CD4-positive, alpha-beta T cell treated with Interferon alpha-2 for 1 hour (primary cell): ENCODE results near the gene PRKD2.
A peak's percentile ranks its signal among the peaks of the same experiment; 100 is the strongest.
"Not testable (repeated sequence)": the region's sequence is repeated elsewhere in the genome, so short reads cannot be mapped to it uniquely, and the experiment has no call there.

Experiments used
- DNase-seq, 2 donors: peaks; one replicate each; pipeline ENCODE4 v3.0.0-alpha.2; 2020 to 2022

PRKD2 gene

DNA sequence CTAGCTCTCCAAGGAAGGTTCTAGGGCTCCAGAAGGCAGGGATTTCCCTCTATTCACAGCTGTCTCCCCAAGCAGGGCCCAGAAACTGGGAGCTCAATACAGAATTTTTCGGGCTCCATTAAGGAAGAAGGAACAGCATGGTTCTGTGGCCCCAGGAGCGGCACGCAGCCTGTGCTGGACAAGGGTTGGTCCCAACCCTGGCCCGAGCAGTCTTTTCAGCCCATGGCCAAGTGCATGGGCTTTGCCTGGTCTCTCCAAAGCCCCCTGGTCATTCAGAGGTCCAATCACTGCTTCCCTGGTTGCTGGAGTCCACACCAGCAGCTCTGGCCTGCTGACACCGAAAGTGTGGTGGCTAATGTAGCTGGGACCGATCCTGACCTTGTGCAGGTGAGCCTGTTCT lies 6.6 kb upstream of the PRKD2 start:
- DNase-seq: no peak

DNA sequence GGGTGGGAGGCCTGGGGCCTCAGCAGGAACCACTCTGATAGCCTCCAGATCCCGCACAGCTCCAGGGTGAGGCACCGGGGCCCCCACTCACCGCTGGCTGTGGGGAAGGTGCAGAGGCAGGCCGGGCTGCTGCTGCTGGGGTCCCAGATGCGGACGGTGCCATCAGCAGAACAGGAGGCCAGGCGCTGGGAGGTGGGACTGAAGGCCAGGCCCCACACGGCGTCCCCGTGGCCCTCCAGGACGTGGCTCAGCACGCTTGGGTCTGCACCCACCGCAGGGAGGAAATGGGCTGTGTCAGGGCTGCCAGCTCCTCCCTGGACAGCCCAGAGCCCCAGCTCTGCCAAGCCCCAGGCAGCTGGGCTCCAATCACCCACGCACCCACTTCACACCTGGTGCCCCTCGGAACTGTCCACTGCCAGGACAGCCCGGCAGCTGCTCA lies 6.1 kb upstream of the PRKD2 start:
- DNase-seq: no peak

DNA sequence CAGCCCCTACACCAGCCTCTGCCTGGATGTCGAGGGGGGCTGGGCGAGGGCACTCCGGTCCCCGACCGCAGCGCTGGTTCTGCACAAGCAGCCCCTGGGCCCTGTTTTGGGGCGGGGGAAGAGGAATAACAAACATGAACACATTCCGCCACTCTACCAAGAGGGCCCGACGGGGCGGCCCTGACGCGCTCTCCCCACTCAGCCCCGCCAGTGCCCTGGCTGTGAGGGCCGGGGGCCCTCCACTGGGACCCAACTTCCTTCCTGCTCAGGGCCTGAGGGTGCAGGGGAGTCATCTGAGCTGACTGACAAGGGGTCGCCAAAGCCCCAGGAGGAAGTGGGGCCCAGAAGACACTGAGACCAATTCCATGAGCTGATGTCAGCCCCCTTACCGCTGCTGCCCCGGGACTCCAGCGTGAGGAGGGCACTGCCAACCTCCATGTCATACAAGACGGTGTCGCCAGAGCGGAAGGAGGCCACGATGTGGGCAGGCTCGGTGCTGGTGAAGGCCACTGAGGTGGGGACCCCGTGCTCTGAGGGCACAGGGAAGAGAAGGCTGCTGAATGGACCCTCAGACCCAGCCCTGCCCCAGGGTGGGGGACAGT lies 5.6 kb upstream of the PRKD2 start:
- DNase-seq: no peak

DNA sequence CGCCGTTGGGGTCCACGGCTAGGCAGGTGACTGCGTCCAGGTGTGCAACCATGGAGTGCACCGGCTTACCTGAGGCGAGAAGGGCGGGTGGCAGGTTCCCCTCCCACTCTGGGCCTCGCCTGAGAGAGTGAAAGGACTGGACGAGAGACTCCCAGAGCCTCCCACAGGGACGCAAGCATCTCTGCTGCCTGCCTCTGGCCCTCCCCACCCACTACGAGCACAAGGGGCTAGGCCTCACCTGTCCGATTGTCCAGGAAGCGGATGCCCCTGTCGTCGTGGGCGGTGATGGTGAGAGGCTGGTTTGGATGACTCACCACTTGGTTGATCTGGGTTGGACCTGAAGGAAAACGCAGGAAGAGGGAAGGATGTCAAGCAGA lies 5.1 kb upstream of the PRKD2 start:
- no peak for DNase-seq

DNA sequence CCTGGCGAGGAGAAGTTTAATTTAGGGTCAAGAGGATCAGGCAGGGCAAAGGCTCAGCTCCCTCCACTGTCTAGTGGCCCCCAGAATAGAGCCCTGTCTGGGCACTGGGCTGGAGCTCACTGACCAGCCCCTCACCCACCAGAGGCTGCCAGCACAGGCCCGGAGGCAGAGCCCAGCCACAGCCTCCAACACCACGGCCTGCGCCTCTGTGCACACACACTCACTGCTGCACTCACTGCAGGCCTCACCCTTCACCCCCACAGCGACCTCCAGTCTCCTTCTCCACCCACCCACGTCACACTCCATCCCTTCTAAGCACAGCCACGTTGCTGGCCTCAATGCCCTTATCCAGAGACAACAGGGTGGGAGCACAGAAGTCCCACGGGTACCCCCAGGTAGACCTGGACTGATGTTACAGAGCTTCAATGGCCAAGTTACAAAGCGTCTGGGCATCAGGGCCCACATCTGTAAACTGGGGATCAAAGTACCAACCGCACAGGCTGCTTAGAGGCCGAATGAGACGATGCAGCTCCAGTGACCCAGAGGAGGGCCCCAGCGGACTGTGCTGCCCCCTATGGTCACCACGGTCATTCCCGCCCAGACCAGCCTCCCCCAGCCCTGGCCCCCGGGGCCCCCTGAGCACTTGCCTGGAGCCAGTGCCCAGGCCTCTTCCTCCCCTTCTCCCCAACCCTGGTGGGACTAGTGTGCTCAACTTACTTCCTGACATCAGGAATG lies 4.5 kb upstream of the PRKD2 start:
- no peak for DNase-seq

DNA sequence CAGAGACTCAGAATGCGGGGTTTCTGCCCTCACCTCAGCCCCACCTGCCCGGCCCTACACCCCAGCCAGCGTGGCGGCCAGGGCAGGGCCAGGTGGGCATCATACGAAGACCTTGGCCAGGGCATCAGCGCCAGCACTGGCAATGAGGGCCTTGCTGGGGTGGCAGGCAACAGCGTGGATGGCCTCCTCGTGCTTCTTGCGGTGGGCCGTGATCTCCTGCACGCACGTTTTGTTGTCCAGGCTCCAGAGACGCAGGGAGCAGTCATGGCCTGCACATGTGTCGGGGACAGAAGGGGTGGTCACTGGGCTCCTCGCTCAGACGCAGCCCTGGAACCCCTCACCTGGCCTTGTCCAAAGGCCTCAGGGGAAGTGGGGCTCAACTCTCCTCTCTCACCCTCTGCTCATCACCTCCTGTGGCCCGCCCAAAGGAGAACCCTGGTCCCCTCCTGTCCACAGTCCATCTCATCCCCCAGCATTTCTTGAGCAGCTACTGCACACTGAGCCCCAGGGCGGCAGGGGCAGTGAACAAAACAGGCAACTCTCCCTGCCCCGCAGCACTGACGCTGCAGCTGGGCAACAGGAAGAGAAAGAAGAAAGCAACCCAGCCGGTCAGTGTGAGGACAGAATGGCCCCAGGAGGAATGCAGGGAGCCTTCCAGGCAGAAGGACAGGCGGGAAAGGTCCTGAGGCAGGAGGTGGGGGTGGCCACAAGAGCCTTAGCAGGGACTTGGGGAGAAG lies 3.8 kb upstream of the PRKD2 start:
- DNase-seq: no peak

DNA sequence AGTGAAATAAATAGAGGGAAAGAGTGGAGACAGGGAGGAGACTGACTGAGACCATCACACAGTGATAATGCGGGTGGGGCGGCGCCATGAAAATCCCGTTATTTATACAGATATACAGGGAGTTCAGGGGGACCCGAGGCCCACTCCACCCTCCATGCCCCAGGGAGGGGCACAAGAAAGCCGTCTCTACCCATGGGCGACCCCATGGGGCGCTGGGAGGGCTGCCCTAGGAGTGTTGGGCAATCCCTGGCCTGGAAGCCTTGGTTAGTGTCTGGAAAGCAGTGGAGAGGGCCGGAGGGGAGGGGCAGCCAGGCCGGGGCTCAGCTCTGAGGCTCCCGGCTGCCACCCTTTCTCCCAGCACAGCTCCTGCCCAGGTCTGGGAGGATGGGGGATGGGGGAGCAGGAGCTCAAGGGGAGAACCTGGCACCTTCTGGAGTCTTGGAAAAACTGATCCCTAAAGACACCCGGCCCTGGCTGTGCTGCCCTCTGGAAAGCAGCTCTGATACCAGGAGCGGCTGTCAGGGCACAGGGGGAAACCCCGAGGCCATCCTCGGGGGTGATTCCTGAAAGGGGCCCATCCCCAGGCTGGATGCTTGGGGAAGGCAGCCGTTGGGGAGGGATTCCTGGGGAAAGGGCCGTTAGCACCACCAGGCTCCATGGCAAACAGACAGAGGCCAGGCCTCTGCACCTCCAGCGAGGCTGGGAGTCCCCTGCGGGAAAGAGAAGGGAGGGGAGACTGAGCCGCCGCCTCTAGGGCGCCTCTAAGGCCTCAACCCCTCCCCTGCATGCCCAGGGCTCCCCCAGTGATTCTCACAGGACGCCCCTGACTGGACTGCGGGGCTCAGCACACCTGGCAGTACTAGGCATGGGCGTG lies 3.0 kb upstream of the PRKD2 start:
- DNase-seq: no peak

DNA sequence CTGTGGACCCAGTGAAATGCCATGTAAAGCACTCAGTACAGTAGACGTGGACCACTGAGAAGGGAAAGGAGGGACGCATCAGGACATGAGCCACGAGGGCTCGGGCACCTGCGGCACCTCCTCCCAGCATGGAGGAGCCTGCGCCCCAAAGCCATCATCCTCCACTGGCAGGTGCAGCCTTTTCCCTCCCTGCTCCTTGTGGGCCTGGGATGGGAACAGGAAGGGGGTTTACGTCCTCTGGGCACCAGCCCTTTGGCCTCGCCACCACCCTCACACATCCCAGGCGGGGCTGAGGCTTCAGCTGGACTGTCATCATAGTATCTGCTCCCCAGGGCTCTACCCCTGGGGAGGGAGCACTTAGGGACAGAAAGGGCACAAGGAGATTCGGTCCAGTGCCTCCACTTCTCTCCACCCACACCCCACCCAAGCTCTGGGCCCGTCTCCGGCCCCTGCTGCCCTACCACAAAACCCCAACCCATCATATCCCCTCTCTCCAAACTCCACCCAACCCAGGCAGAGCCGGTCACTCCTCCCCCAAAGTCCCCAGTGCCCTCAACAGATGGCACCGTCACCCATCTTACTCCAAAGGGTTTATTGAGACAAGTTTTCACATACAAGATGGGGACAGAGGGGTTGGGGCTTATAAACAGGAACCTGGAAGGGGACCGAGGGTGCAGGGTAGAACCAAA lies 2.2 kb upstream of the PRKD2 start:
- peak in 1 of 2 donors; percentile 35 for DNase-seq

DNA sequence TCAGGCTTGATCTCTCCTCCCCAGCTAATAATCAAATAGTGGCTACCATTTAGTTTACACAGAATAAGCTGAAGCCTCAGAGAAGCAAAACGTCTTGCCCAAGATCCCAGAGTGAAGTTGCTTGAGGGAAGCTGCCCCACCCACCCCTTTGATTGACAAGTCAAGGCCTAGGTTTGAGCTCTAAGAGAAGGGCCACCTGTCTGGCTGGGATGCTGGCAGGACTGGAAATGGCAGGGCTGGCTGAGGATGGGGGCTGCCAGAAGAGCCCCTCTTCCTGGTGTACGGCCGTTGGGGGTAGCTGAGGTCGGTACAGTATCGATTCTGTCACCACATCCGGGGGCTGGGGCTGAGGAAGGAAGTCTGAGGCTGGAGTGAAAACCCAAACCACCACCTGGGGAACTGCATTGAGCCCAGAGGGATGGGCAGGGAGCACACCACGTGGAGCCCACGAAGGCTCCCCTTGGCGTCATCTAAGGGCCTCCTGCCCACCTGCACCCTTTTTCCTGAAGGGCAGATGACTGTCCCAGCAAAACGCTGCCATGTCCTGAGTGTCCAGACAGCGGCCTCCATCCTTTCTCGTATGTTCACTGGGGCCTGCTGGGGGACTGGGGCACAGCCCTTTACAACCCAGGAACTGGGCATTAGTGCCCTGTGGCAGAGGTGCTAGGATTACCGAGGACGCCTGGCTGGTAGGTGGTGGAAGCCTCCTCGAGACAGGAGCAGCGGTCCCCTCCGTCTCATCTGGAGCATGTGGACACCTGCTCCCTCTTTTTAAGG lies 1.4 kb upstream of the PRKD2 start:
- DNase-seq: peak; percentile 63 to 78

DNA sequence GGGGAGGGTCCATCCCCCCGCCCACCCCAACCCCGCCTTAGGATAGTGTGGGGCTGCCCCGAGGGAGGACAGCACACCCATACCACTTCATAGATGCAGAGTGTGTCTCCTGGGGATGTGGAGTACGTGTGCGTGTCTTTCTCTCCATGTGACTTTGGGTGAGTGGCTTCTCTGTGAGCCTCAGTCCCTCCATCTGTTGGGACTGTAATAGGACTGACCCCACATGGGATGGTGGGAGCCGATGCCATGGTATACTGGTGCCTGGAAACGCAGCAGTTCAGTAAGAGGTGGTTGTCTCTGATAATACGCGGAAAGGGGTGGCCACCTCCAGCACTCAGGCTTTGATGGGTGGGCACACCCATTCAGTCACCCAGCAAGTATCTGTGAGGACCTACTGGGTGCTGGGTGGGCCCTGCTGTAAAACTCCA lies 816 bp upstream of the PRKD2 start:
- peak; percentile 32 to 54 for DNase-seq

DNA sequence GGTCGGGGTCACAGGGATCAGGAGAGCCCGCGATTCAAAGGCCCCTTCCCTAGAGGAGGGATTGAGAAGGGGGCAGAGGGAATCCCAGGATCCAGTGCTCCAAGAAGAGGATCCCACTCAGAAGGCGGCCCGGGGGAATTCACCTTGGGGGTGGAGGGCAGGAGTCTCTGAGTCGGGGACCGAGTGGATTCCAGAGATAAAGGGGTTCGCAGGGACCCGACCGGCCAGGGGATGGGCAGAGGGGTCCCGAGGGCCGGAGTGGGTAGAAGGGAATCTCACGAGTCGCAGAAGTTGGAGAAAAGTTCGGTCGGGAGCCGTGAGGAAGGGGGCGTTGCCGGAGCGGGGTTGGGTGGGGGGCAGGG lies 261 bp downstream of the PRKD2 start:
- DNase-seq: no peak

DNA sequence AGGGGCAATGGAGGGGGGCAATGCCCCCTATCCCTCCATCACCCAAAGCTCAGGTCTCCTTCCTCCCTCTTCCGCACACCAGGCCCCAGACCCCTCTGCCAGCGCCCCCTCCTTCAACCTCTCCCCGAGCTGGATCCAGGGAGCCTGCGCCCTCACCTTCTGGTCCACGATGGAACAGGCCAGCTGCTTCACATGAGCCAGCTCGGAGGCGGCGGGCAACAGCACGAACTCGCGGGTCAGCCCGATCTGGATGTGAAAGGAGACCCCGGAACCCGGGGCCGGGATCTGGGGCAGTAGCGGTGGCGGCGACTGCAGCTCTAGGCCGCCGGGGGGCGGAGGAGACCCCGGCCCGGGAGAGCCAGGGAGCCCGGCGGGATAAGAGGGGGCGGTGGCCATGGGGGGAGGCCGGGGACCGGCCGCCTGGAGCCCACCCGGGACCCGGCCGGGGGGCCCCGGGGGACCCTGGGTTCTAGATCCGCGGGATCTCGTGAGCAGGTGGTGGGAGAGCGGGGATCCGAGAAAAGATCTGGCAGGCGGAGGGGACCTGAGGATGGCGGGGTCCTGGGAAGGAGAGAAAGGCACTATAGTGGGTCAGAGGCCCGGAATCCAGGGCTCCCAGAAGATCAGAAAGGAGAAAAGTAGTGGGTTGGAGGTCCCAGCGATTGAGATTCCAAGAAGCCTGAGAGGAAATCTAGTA lies 791 bp downstream of the PRKD2 start:
- DNase-seq: peak in 1 of 2 donors; percentile 24

DNA sequence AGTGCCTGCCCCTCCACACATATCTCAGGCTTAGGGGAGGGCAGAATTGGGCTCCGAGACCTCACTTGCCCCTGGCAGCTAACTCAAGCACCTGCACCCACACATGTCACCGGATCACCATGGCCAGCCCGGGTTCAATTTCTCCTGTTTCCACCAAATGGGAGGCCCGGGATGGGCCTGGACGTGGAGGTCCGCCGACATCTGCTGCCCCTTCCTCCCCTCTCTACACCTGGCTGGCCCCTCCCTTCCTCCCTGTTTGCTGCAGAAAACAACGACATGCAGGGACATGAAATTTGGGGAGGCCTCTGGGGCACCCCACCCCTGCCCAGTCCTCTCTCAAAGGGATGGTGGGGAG lies 1.3 kb downstream of the PRKD2 start:
- DNase-seq: peak in 1 of 2 donors; percentile 41

DNA sequence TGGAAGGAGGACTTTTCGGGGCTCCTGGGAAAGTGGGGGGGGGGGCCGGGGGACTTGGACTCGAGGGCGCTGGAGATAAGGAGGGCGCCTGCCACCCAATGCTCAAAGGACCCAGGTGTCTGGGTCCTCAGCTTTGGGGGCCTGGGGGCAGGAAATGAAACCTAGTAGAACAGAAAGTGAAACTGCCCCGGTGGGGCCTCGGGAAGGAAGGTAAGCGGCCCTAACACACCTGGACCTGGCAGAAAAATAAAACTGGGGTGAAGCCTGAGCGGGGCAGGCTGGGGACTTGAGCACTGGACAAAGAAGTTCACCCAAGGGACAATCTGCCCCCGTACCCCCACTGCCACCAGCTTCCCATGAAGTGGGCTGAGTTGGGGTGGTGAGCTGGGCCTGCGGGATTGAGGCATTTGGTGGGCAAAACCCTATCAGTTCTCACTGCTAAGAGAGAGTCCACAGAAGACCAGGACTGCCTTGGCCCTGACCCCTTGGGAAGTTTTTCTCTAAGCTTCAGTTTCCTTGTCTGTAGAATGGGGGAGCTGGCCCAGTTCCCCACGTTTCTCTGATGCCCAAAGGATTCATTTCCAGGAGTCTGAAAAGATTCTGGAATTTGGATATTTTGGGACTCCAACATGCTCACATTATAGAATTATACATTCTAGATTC lies 2.3 kb downstream of the PRKD2 start:
- peak; percentile 84 to 90 for DNase-seq

DNA sequence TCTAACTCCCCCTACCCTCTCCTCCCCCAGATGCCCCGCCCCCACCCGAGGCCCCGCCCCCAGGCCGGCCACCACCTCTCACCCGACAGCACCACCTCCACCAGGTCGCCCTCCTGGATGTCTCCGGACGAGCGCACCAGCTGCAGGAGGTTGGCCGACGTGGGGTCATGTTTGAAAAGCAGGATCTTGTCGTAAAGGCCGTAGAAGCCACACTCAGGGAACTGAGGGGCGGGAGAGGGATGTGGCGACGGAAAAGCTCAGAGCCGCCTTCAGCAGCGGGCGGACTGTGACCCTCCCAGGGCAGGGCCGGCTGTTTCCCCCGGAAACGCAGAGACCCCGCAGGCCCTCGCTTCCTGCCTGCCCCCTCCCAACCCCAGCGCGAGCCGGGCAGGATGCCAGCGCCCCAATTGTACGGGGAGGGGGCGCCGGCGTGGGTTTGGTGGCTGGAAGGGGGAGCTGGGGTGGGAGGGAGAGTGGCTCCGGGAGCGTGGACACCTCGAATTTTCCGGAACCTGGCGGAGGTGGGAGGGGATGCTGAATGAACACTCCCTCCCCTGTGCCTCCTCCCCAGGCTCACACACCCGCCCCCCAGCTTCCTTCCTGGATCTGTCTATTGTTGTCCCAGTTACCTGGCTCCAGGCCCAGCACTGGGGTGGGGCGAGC lies 3.0 kb downstream of the PRKD2 start:
- DNase-seq: peak; percentile 85 to 90

DNA sequence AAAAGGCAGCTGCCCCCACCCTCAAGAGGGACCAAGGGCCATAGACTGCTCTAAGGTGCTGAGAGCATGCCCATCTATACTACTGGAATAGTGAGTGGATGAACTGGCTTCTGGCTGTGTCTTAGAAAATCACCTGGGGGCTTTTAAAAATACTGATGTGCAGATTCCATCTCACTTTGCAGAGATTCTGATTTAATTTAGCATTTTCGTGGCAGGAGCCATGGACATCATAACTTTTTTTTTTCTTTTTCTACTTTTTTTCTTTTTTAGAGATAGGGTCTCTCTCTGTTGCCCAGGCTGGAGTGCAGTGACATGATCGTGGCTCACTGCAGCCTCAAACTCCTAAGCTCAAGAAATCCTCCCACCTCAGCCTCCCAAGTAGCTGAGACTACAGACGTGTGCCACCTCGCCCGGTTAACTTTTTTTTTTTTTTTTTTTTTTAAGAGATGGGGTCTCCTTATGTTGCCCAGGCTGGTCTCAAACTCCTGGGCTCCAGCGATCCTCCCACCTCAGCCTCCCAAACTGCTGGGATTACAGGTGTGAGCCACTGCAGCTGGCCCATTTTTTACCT lies 4.1 kb downstream of the PRKD2 start:
- DNase-seq: not testable (repeated sequence)

DNA sequence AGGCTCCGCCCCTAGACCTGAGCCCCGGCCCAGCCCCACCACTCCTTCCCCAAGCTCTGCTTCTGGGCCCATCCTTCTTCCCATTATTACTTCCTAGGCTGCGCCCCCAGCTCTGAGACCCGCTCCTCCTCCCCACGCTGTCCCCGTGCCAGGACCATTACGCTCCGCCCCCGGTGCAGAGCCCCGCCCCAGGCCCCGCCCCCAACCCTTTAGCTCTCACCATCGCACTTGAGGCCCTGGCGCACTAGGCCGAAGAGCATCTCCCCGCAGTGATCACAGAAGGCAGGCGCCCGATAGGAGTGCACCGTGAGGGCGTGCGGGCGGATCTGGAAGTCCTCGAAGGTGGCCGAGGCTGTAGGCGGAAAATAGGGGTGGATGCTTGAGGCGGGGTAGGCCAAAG lies 6.2 kb downstream of the PRKD2 start:
- peak in 1 of 2 donors; percentile 22 for DNase-seq

DNA sequence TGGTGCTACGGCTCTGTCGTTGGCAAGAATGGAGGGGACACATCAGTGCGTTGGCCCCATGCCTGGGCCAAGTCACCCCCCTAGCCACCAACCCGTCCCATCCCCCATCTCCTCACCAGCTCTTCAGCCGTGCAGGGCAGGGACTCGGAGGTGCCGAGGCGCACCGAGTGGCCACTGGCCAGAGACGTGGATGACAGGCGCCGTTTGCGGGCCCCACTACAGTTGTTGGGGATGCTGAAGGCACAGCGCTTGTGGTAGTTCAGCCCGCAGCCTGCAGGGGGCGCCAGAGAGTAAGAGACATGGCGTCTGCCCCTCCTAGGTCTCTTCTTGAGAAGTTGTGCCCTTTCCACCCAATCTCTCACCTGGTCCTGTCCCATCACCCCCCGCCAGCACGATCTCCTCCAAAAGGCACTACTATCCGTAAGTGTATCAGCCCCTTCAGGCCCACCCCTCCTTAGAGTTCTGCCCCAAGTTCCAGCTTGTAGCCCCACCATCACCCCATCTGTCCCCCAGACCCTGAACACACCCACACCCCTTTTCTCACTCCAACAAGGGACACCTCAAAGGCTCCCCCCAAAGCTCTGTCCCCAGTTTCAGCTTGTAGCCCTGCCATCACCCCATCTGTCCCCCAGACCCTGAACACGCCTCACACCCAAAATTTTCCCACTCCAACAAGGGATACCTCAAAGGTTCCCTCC lies 12.4 kb downstream of the PRKD2 start:
- DNase-seq: peak; percentile 79 to 86

DNA sequence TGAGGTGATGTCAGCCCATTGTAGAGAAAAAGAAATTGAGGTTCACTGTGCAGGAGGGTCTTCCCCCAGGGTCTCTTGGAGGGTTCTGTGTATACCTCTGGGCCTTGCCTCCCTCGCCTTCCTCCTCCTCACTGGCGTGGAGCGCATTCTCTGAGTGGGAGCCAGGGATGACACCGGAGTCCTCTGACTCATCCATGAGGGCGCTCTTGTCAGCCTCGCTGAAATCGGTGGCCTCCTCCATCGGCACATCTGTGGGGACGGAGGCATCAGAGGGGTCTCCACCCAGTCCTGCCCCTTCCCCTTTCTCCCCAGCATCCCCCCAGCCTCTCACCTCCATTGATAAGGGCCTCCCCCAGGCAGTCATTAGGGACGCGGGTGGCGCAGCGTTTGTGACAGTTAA lies 16.2 kb downstream of the PRKD2 start:
- DNase-seq: no peak
